ENCODE results near the gene SELENBP1.

GRCh38 chr1:151401125-151401788, 28.8 kb upstream of the SELENBP1 start:
- TF ChIP-seq CTCF (IDR thresholded peaks at IDR 0.05): no peak
- no peak for TF ChIP-seq POLR2A (IDR thresholded peaks at IDR 0.05)
